Measurements from ENCODE around the gene SLC18A3.

GRCh38 chr10:49627644-49628247, 17.6 kb downstream of the SLC18A3 start:
- no peak for TF ChIP-seq GATA1 (IDR thresholded peaks at IDR 0.05; ENCODE audit: low read depth, low read length)
- no peak for TF ChIP-seq POLR2A (IDR thresholded peaks at IDR 0.05; ENCODE audit: low read length)
